Measurements from ENCODE around the gene DST.

The DST gene

DNA sequence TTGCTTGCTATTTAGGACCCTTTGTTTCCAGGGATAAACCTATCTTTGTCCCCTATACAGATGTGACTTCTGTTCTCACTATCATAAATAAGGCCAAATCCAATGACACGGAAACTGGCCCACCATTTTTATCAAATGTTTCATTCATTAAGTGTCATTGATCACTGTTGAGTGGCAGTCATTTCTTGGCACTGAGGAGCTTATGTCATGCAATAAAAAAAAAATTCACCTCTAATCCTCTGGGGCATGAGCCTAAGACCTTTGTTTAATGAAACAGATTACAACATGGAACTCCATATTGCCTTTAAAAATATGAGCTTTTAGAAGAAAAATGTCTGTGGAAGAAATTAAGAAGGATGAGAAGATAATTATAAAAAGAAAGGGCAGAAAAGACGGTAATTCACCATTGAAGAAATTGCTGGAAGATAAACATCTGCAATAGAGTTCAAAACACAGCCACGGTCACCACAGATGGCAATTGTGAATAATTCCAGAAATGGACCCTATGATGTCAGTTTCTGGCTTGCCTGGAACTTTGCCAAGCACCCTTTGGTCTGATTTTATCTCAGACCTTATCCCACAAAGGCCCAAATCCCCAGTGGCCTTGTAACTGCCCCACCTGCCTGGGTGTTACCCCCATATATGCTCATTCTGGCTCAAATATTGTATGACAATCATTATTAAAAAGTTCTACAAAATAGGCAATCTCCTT is 91.1 kb downstream of the DST start:
- H3K36me3 ChIP-seq (ENCODE audit: control insufficient read depth in 4 of 4, insufficient read depth in 4 of 4, low read length in 3 of 4): peaks cover 0 to 12% (median 0%) of the 10 kb centered on the region in 4 experiments
- H3K27me3 ChIP-seq (replicated peaks in 2 of 5; ENCODE audit: control insufficient read depth in 4 of 5, insufficient read depth in 5 of 5, low read length in 4 of 5): no peaks in the 10 kb centered on the region
- no peak overlapping the region for H3K27ac ChIP-seq (ENCODE audit: insufficient read depth in 1 of 2, low read depth in 1 of 2, low read length in 2 of 2, poor library complexity in 1 of 2, severe bottlenecking in 2 of 2)
- CTCF ChIA-PET: interaction anchor here (1.9 to 2.7 kb wide), 2 partner anchors 10 to 19 kb away, joined by 8 to 10 read pairs; no protein-coding TSS in a partner anchor
- POLR2A ChIA-PET: no interaction called here
- no peaks in the 10 kb centered on the region for H3K9me3 ChIP-seq (ENCODE audit: control extremely low read depth in 1 of 5, control insufficient read depth in 4 of 5, insufficient read depth in 2 of 5, low read depth in 1 of 5, low read length in 4 of 5)
- no peak overlapping the region for H3K4me3 ChIP-seq (ENCODE audit: control insufficient read depth in 1 of 7, extremely low read depth in 1 of 7, insufficient read depth in 4 of 7, low read depth in 2 of 7, low read length in 6 of 7)
- H3K4me1 ChIP-seq (ENCODE audit: control extremely low read depth in 1 of 4, control insufficient read depth in 4 of 4, insufficient read depth in 4 of 4, low read length in 3 of 4): no peaks in the 10 kb centered on the region
- no peak for DNase-seq
- 89% methylated on average over 2 of the region's 3 CpGs for WGBS (ENCODE audit: insufficient coverage)

DNA sequence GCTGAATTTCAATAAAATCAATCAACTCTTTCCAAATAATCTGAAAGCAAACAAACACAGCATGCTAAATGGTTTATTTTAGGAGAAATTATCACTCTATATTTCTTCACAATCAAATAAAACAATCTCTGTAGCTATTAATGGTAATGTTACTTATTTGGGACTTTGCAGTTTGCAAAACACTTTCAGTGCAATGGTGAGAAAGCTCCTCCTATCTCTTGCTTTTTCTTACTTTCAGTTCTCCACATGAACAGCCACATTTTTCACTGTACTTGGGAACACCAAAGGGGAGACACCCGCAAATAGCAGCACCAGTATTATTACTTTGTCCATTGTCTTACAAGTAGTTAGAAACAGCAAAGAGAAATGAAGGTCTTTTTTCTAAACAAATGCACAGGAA is 92.4 kb downstream of the DST start:
- POLR2A ChIA-PET: no interaction called here
- H3K4me1 ChIP-seq (ENCODE audit: control extremely low read depth in 1 of 4, control insufficient read depth in 4 of 4, insufficient read depth in 4 of 4, low read length in 3 of 4): no peaks in the 10 kb centered on the region
- peaks cover 0 to 9% (median 0%) of the 10 kb centered on the region in 4 experiments for H3K36me3 ChIP-seq (ENCODE audit: control insufficient read depth in 4 of 4, insufficient read depth in 4 of 4, low read length in 3 of 4)
- no peak for DNase-seq
- whole genome bisulfite sequencing (ENCODE audit: insufficient coverage): no CpG with 5 or more reads among the region's 1 CpG
- CTCF ChIA-PET: interaction anchor here (0.8 to 2.5 kb wide), 7 partner anchors 20 to 194 kb away, joined by 3 to 11 read pairs (median 3); no protein-coding TSS in a partner anchor
- H3K27me3 ChIP-seq (replicated peaks in 2 of 5; ENCODE audit: control insufficient read depth in 4 of 5, insufficient read depth in 5 of 5, low read length in 4 of 5): no peaks in the 10 kb centered on the region
- H3K9me3 ChIP-seq (ENCODE audit: control extremely low read depth in 1 of 5, control insufficient read depth in 4 of 5, insufficient read depth in 2 of 5, low read depth in 1 of 5, low read length in 4 of 5): no peaks in the 10 kb centered on the region
- H3K4me3 ChIP-seq (ENCODE audit: control insufficient read depth in 1 of 7, extremely low read depth in 1 of 7, insufficient read depth in 4 of 7, low read depth in 2 of 7, low read length in 6 of 7): no peak overlapping the region
- no peak overlapping the region for H3K27ac ChIP-seq (ENCODE audit: insufficient read depth in 1 of 2, low read depth in 1 of 2, low read length in 2 of 2, poor library complexity in 1 of 2, severe bottlenecking in 2 of 2)

DNA sequence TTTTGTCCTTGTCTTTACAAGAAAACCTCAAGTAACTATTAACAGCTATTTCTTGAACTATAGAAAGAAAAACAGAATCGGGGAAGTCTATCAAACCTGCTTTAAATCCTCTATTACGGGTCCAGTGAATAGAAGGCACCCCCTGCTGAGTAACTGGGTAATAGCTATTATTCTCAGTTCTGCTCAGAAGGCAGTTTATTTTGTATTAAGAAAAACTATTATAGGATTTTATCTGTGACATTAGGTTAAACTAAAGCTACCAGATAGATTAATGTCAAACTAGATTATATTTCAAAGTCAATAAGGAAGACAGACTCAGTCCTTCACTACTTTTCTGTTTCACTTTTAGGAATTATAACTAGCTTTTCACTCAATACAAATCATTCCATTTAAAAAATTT is 93.7 kb downstream of the DST start:
- H3K4me1 ChIP-seq (ENCODE audit: control extremely low read depth in 1 of 4, control insufficient read depth in 4 of 4, insufficient read depth in 4 of 4, low read length in 3 of 4): no peaks in the 10 kb centered on the region
- 33% methylated on average over 1 of the region's 2 CpGs for WGBS (ENCODE audit: insufficient coverage)
- no peak overlapping the region for H3K27ac ChIP-seq (ENCODE audit: insufficient read depth in 1 of 2, low read depth in 1 of 2, low read length in 2 of 2, poor library complexity in 1 of 2, severe bottlenecking in 2 of 2)
- peaks cover 0 to 2% (median 0%) of the 10 kb centered on the region in 4 experiments for H3K36me3 ChIP-seq (ENCODE audit: control insufficient read depth in 4 of 4, insufficient read depth in 4 of 4, low read length in 3 of 4)
- CTCF ChIA-PET: interaction anchor here (1.0 to 3.1 kb wide), 17 partner anchors 11 to 232 kb away, joined by 3 to 18 read pairs (median 4); no protein-coding TSS in a partner anchor
- H3K4me3 ChIP-seq (ENCODE audit: control insufficient read depth in 1 of 7, extremely low read depth in 1 of 7, insufficient read depth in 4 of 7, low read depth in 2 of 7, low read length in 6 of 7): no peak overlapping the region
- peak; percentile 21 to 45 (median 41) for DNase-seq
- POLR2A ChIA-PET: no interaction called here
- H3K9me3 ChIP-seq (ENCODE audit: control extremely low read depth in 1 of 5, control insufficient read depth in 4 of 5, insufficient read depth in 2 of 5, low read depth in 1 of 5, low read length in 4 of 5): no peaks in the 10 kb centered on the region
- H3K27me3 ChIP-seq (replicated peaks in 2 of 5; ENCODE audit: control insufficient read depth in 4 of 5, insufficient read depth in 5 of 5, low read length in 4 of 5): no peaks in the 10 kb centered on the region

DNA sequence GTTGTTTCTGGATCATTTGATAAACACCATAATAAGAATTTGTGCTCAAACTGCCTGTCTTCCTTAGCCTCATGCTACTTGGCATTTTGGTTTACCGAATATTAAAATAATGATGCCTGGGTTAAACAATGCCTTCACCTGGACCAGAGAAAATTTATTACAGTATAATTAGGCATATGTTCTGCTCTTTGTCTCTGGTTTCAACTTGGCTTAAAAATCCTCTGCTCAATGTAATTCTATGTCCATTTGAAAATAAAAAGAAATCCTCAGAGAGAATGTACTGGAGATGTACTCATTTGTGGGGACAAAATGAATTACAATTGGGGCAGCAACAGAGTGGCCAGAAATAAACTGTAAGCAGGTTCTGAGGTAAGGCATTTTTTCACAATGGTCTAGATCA is 95.0 kb downstream of the DST start:
- POLR2A ChIA-PET: no interaction called here
- H3K9me3 ChIP-seq (ENCODE audit: control extremely low read depth in 1 of 5, control insufficient read depth in 4 of 5, insufficient read depth in 2 of 5, low read depth in 1 of 5, low read length in 4 of 5): no peaks in the 10 kb centered on the region
- WGBS (ENCODE audit: insufficient coverage): no CpG with 5 or more reads among the region's 1 CpG
- H3K4me3 ChIP-seq (ENCODE audit: control insufficient read depth in 1 of 7, extremely low read depth in 1 of 7, insufficient read depth in 4 of 7, low read depth in 2 of 7, low read length in 6 of 7): no peak overlapping the region
- peaks cover 0 to 6% (median 4%) of the 10 kb centered on the region in 4 experiments for H3K4me1 ChIP-seq (ENCODE audit: control extremely low read depth in 1 of 4, control insufficient read depth in 4 of 4, insufficient read depth in 4 of 4, low read length in 3 of 4)
- CTCF ChIA-PET: interaction anchor here (0.7 to 3.1 kb wide), 10 partner anchors 10 to 231 kb away, joined by 3 to 18 read pairs (median 4); no protein-coding TSS in a partner anchor
- peaks cover 0 to 2% (median 0%) of the 10 kb centered on the region in 4 experiments for H3K36me3 ChIP-seq (ENCODE audit: control insufficient read depth in 4 of 4, insufficient read depth in 4 of 4, low read length in 3 of 4)
- H3K27ac ChIP-seq (ENCODE audit: insufficient read depth in 1 of 2, low read depth in 1 of 2, low read length in 2 of 2, poor library complexity in 1 of 2, severe bottlenecking in 2 of 2): no peak overlapping the region
- no peak for DNase-seq
- no peaks in the 10 kb centered on the region for H3K27me3 ChIP-seq (replicated peaks in 2 of 5; ENCODE audit: control insufficient read depth in 4 of 5, insufficient read depth in 5 of 5, low read length in 4 of 5)

DNA sequence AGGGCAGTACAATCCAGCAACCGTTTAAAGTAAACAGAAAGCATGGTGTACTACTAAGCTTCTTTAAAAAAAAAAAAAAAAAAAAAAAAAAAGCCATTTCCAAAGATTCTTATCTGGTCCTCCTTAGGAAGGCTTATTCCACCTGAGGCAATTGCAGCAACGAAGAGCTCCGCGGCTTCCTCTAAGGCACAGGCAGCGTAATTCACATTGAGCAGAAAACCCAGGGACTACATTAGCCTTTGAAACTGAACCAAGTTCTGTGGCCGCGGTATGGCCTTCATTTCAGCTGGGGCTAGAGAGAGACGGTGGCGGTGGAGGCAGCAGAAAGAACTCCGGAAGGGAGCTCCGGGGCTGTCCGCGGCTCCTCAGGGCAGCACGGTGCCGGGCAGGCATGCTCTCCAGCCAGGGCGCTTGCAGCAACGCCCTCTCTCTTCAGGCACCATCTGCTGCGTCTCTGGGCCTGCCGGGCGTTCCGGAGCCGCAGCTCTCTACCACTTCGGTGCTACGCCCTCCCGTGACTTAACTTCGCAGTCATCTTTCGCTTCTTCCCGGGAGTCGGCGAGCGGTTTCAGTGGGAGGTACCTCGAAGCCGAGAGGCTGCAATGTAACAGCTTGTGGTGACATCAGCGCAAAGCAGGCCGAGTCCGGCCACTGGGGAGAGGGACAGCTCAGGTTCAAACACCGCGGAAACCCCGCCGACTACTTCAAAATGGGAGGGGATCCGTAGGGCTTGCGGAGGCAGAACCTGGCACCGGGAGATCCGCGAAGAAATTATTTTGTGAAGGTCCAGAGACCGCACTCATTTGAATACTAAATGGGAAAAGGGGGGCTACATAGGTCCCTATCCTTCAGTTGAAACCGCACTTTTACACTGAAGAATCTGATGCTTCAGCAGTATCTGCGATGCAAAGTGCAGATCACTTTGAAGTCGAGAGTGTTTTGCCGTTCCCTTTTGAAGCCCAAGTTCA is 100.0 kb downstream of the DST start:
- POLR2A ChIA-PET: interaction anchor here (0.8 kb wide), 1 partner anchor 18 kb away, joined by 3 read pairs; no protein-coding TSS in a partner anchor
- Histone ChIP-seq H3K4me3 (ENCODE audit: control insufficient read depth in 1 of 7, extremely low read depth in 1 of 7, insufficient read depth in 4 of 7, low read depth in 2 of 7, low read length in 6 of 7) (peak overlapping the region; percentile 66 to 93 (median 77)), H3K4me1 (ENCODE audit: control extremely low read depth in 1 of 4, control insufficient read depth in 4 of 4, insufficient read depth in 4 of 4, low read length in 3 of 4) (peaks cover 17 to 40% (median 28%) of the 10 kb centered on the region in 4 experiments), H3K9me3 (ENCODE audit: control extremely low read depth in 1 of 5, control insufficient read depth in 4 of 5, insufficient read depth in 2 of 5, low read depth in 1 of 5, low read length in 4 of 5) (no peaks in the 10 kb centered on the region), H3K36me3 (ENCODE audit: control insufficient read depth in 4 of 4, insufficient read depth in 4 of 4, low read length in 3 of 4) (no peaks in the 10 kb centered on the region), H3K27me3 (replicated peaks in 2 of 5; ENCODE audit: control insufficient read depth in 4 of 5, insufficient read depth in 5 of 5, low read length in 4 of 5) (no peaks in the 10 kb centered on the region), H3K27ac (ENCODE audit: insufficient read depth in 1 of 2, low read depth in 1 of 2, low read length in 2 of 2, poor library complexity in 1 of 2, severe bottlenecking in 2 of 2) (peak overlapping the region; percentile 64 to 85)
- WGBS (ENCODE audit: insufficient coverage): under 1% methylated on average over 42 of the region's 50 CpGs
- CTCF ChIA-PET: interaction anchor here (0.7 to 2.6 kb wide), 5 partner anchors 10 to 28 kb away, joined by 3 to 10 read pairs (median 4); no protein-coding TSS in a partner anchor
- peak; percentile 92 to 95 (median 93) for DNase-seq

DNA sequence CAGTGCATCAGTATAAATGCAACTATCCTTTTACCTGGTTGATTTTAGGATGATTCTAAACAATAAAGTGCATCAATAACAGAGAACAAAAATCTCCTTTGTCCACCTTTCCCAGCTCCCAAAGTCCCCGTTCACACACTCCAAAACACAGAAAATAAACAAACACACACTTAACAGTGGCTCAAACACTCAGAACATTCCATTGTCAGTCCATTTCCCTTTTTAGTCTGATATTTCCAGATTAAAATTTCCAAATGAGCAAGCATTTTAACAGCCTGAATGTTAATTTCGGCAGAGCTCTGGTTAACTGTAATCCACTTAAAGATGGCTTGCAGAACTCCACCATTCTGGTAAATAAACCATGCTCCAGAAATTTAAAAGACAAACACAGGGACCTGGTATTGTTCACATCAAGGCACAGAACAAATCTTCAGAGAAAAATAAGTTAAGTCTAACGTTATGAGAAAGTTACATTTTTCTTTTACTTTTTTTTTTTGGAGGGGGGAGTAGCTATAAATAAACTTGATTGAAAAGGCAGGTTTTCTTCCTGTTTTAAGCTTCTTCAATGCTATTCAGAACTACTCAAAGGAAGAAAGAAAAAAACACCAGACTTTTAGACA is 100.8 kb downstream of the DST start:
- WGBS (ENCODE audit: insufficient coverage): 5% methylated on average over 2 of the region's 3 CpGs
- Histone ChIP-seq H3K27me3 (replicated peaks in 2 of 5; ENCODE audit: control insufficient read depth in 4 of 5, insufficient read depth in 5 of 5, low read length in 4 of 5) (no peaks in the 10 kb centered on the region), H3K4me3 (ENCODE audit: control insufficient read depth in 1 of 7, extremely low read depth in 1 of 7, insufficient read depth in 4 of 7, low read depth in 2 of 7, low read length in 6 of 7) (peak overlapping the region in 6 of 7 experiments; percentile 67 to 93 (median 78)), H3K4me1 (ENCODE audit: control extremely low read depth in 1 of 4, control insufficient read depth in 4 of 4, insufficient read depth in 4 of 4, low read length in 3 of 4) (peaks cover 17 to 40% (median 28%) of the 10 kb centered on the region in 4 experiments), H3K27ac (ENCODE audit: insufficient read depth in 1 of 2, low read depth in 1 of 2, low read length in 2 of 2, poor library complexity in 1 of 2, severe bottlenecking in 2 of 2) (peak overlapping the region; percentile 64 to 85), H3K36me3 (ENCODE audit: control insufficient read depth in 4 of 4, insufficient read depth in 4 of 4, low read length in 3 of 4) (no peaks in the 10 kb centered on the region), H3K9me3 (ENCODE audit: control extremely low read depth in 1 of 5, control insufficient read depth in 4 of 5, insufficient read depth in 2 of 5, low read depth in 1 of 5, low read length in 4 of 5) (no peaks in the 10 kb centered on the region)
- ChIA-PET CTCF (interaction anchor here (0.8 to 2.6 kb wide), 3 partner anchors 10 to 28 kb away, joined by 4 to 10 read pairs (median 7); no protein-coding TSS in a partner anchor), POLR2A (interaction anchor here (0.8 kb wide), 1 partner anchor 17 kb away, joined by 3 read pairs; no protein-coding TSS in a partner anchor)
- DNase-seq: no peak

All from common myeloid progenitor, CD34-positive (primary cell).